Panc1 (cell line): ENCODE results near the gene ATP5IF1. TPM values are rescaled to one million over a fixed set of nuclear protein-coding genes. Genes with fewer than 3 reads are reported as not detected.

Experiments
- ATAC-seq: fragments of 200-7000 bp; cut with Tn5 transposase; 2 replicates; pipeline ENCODE4 v1.9.1; 2020; ENCODE audit warnings: mild to moderate bottlenecking, moderate library complexity
- BruUV-seq: library from RNA; stranded (reverse); fragments of 400-500 nt; replicated peaks from 2 replicates; lab custom pipeline; 2021; lab: Mats Ljungman, UMichigan
- CTCF ChIA-PET: fragments of 300-600 bp; sonication (Branson Sonifier 250); formaldehyde crosslinking; loops from one replicate; lab custom pipeline; 2022; ENCODE audit warnings: antibody characterized with exemption; lab: Charles Lee
- POLR2A ChIA-PET: fragments of 300-600 bp; sonication (Branson Sonifier 250); formaldehyde crosslinking; loops from one replicate; lab custom pipeline; 2022; ENCODE audit warnings: antibody characterized with exemption; lab: Charles Lee
- DNase-seq: peaks from one replicate; pipeline ENCODE4 v3.0.0-alpha.2; 2010; ENCODE audit warnings: low read depth, low spot score
- H3K27ac ChIP-seq: 2 replicates; pipeline ENCODE4 v1.5.1; 2011; ENCODE audit warnings: mild to moderate bottlenecking, low read length, inconsistent platforms
- H3K27me3 ChIP-seq: fragments of 200-500 bp; sonication (Bioruptor generic); 2 replicates; pipeline ENCODE4 v1.6.0; 2014; ENCODE audit warnings: low read length, inconsistent platforms; ENCODE audit not compliant: control insufficient read depth, insufficient read depth
- H3K36me3 ChIP-seq: fragments of 200-500 bp; sonication (Bioruptor generic); 2 replicates; pipeline ENCODE4 v1.5.1; 2014; ENCODE audit warnings: inconsistent platforms, mild to moderate bottlenecking, low read length, moderate library complexity; ENCODE audit not compliant: control insufficient read depth, insufficient read depth
- H3K4me1 ChIP-seq: 2 replicates; pipeline ENCODE4 v1.5.1; 2011; ENCODE audit warnings: inconsistent platforms, mild to moderate bottlenecking, low read length, moderate library complexity; ENCODE audit not compliant: control insufficient read depth, insufficient read depth
- H3K4me3 ChIP-seq, 2 experiments: 2 replicates each; pipeline ENCODE4 v1.5.1; 2011 to 2012; ENCODE audit warnings: low read depth in 2 of 2, low read length in 2 of 2, mild to moderate bottlenecking in 2 of 2, inconsistent platforms in 1 of 2, moderate library complexity in 1 of 2
- H3K9me3 ChIP-seq: fragments of 200-500 bp; sonication (Bioruptor generic); 2 replicates; pipeline ENCODE4 v1.5.1; 2014; ENCODE audit warnings: low read depth, mild to moderate bottlenecking, inconsistent platforms, low read length, moderate library complexity; ENCODE audit not compliant: control insufficient read depth, insufficient read depth
- CTCF ChIP-seq: fragments of 450-650 bp; IDR thresholded peaks from 2 replicates; pipeline ENCODE4 v1.5.1; 2017; ENCODE audit warnings: mild to moderate bottlenecking
- POLR2AphosphoS5 ChIP-seq: IDR thresholded peaks from 2 replicates; pipeline ENCODE4 v1.6.1; 2012; ENCODE audit warnings: mild to moderate bottlenecking, low read depth, low read length, moderate library complexity
- REST ChIP-seq, 2 experiments: IDR thresholded peaks; 2 replicates each; pipeline ENCODE4 v1.6.1; 2011 to 2012; ENCODE audit warnings: low read depth in 2 of 2, control low read depth in 1 of 2, low read length in 1 of 2, mild to moderate bottlenecking in 1 of 2, moderate library complexity in 1 of 2; ENCODE audit not compliant: insufficient read depth in 1 of 2
- SIN3A ChIP-seq: IDR thresholded peaks from 2 replicates; pipeline ENCODE4 v1.6.1; 2012; ENCODE audit warnings: low read depth, mild to moderate bottlenecking, low read length, moderate library complexity, borderline replicate concordance; ENCODE audit not compliant: insufficient read depth
- TCF7L2 ChIP-seq: IDR thresholded peaks from 2 replicates; pipeline ENCODE4 v1.6.1; 2011; ENCODE audit warnings: mild to moderate bottlenecking, low read depth, low read length, inconsistent platforms
- in situ Hi-C: cut with HindIII; loops from 2 replicates; pipeline ENCODE4 v1.10.0; 2016; ENCODE audit warnings: low sequenced_read_pairs, low pct_unique_long_range_greater_than_20kb
- intact Hi-C: fragments of 100-400 bp; cut with micrococcal nuclease; formaldehyde crosslinking; loops from one replicate; pipeline ENCODE4 v1.10.0; 2022; ENCODE audit not compliant: unreplicated experiment
- total RNA-seq: library from RNA; stranded (reverse); gene quantifications from one replicate; pipeline ENCODE4 v1.2.1, GENCODE V29; 2021; ENCODE audit not compliant: unreplicated experiment

The ATP5IF1 gene
- total RNA-seq, 1 experiment from 2014 or later: 94.5 TPM

- TF ChIP-seq REST (IDR thresholded peaks at IDR 0.05; ENCODE audit: insufficient read depth in 1 of 2, low read depth in 2 of 2, low read length in 1 of 2): no peak
- TF ChIP-seq CTCF: peak; percentile 97
- TF ChIP-seq SIN3A: no peak
Observed at GRCh38 chr1:28248273-28249012, 12.5 kb downstream of the ATP5IF1 start.

GRCh38 chr1:28249013-28249865 is 13.3 kb downstream of the ATP5IF1 start:
- CTCF ChIA-PET: interaction anchor here (0.6 to 3.4 kb wide), 8 partner anchors 9 to 121 kb away, joined by 3 to 39 read pairs (median 4); partner anchors contain the start of gene MED18

More at GRCh38 chr1:28248273-28249012, 12.5 kb downstream of the ATP5IF1 start:
- Histone ChIP-seq H3K27ac (peak overlapping the region; percentile 77), H3K4me1 (peaks cover 29% of the 10 kb centered on the region), H3K27me3 (no peaks in the 10 kb centered on the region), H3K9me3 (no peaks in the 10 kb centered on the region), H3K4me3 (peak overlapping the region; percentile 65 to 81), H3K36me3 (no peaks in the 10 kb centered on the region)
- DNase-seq (no peak), ATAC-seq (peak; percentile 67)
- intact Hi-C loops (loop anchor here (2.0 kb wide), 2 partner anchors 112 to 120 kb away; partner anchors contain the start of gene PHACTR4), in situ Hi-C loops (no loop called here)
- CTCF ChIA-PET: interaction anchor here (0.6 to 3.4 kb wide), 10 partner anchors 10 to 306 kb away, joined by 3 to 39 read pairs (median 4); partner anchors contain the start of gene MED18
- no TSS peak for BruUV-seq
- POLR2A ChIA-PET: interaction anchor here (0.5 to 1.4 kb wide), 3 partner anchors 19 to 184 kb away, joined by 3 to 13 read pairs (median 3); partner anchors contain the start of gene MED18

More at GRCh38 chr1:28249013-28249865, 13.3 kb downstream of the ATP5IF1 start:
- intact Hi-C loops: loop anchor here (2.0 kb wide), 2 partner anchors 112 to 120 kb away; partner anchors contain the start of gene PHACTR4
- H3K4me3 ChIP-seq: peak overlapping the region in 1 of 2 experiments; percentile 81; a peak in 2 of 4 replicates
- BruUV-seq: no TSS peak
- no peak for DNase-seq
- no peak for ATAC-seq
- no peaks in the 10 kb centered on the region for H3K27me3 ChIP-seq
- POLR2A ChIA-PET: interaction anchor here (0.5 to 1.4 kb wide), 4 partner anchors 20 to 183 kb away, joined by 3 to 13 read pairs (median 5); partner anchors contain the start of genes EYA3 and MED18
- H3K36me3 ChIP-seq: no peaks in the 10 kb centered on the region
- H3K4me1 ChIP-seq: peaks cover 29% of the 10 kb centered on the region
- no peaks in the 10 kb centered on the region for H3K9me3 ChIP-seq
- in situ Hi-C loops: no loop called here
- TF ChIP-seq POLR2AphosphoS5 (no peak; the same call in 1 of the 2 replicates), TCF7L2 (no peak), CTCF (no peak), SIN3A (no peak), REST (IDR thresholded peaks at IDR 0.05; ENCODE audit: insufficient read depth in 1 of 2, low read depth in 2 of 2, low read length in 1 of 2) (no peak)
- peak overlapping the region; percentile 77 for H3K27ac ChIP-seq
